ENCODE measurements around the gene SRSF1.

DNA sequence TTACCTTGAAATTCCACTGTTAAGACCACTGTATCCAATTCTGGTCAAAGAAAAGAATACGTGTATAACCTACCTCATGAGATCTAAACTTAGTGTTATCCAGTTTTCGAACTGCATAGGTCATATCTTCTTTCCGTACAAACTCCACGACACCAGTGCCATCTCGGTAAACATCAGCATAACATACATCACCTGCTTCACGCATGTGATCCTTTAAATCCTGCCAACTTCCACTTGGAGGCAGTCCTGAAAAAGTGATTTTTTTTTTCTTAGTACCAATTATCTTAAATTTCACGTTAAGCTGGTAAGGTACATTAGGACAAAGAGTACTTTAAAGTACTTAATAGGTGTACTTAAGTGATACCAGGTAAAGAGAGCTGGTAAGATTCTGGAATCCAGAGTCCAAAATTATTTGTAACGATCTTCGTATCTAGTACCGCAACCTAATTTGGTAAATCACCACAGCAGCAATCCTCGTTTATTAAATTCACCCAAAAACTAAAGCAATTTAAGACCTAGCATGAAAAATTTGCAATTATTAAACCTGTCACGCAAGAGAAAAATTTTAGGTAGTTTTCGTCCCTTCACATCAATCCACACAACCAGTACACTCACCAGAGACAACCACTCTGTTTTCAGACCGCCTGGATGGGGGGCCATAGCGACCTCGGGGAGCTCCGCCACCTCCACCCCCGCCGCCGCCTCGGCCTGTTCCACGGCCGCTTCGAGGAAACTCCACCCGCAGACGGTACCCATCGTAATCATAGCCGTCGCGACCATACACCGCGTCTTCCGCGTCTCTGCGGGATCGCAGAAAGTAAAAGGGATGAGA is 1.1 kb downstream of the SRSF1 start:
- TF ChIP-seq POLR2A (IDR thresholded peaks at IDR 0.05) (no peak), POLR2AphosphoS5 (IDR thresholded peaks at IDR 0.05; ENCODE audit: insufficient read depth in 1 of 2, low read depth in 1 of 2) (no peak)
- TF ChIP-seq, protein P1, sequence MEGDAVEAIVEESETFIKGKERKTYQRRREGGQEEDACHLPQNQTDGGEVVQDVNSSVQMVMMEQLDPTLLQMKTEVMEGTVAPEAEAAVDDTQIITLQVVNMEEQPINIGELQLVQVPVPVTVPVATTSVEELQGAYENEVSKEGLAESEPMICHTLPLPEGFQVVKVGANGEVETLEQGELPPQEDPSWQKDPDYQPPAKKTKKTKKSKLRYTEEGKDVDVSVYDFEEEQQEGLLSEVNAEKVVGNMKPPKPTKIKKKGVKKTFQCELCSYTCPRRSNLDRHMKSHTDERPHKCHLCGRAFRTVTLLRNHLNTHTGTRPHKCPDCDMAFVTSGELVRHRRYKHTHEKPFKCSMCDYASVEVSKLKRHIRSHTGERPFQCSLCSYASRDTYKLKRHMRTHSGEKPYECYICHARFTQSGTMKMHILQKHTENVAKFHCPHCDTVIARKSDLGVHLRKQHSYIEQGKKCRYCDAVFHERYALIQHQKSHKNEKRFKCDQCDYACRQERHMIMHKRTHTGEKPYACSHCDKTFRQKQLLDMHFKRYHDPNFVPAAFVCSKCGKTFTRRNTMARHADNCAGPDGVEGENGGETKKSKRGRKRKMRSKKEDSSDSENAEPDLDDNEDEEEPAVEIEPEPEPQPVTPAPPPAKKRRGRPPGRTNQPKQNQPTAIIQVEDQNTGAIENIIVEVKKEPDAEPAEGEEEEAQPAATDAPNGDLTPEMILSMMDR (IDR thresholded peaks at IDR 0.05) = no peak

Measured in vagina (tissue), 2 donors.